GM12878 (cell line): ENCODE data around the gene CYP4V2. TPM values are rescaled to one million over a fixed set of nuclear protein-coding genes. Genes with fewer than 3 reads are reported as not detected.

Experiments used
- ATAC-seq: fragments of 200-7000 bp; cut with Tn5 transposase; 3 replicates; pipeline ENCODE4 v1.9.1; 2020; ENCODE audit warnings: mild to moderate bottlenecking, moderate library complexity
- BruUV-seq: library from RNA; stranded (reverse); fragments of 400-500 nt; replicated peaks from 2 replicates; lab custom pipeline; 2021; lab: Mats Ljungman, UMichigan
- CTCF ChIA-PET: fragments of 300-600 bp; sonication (Branson Sonifier 250); formaldehyde crosslinking; extraction: SDS; loops from one replicate; lab custom pipeline; 2021; ENCODE audit warnings: inconsistent platforms; lab: Yijun Ruan, JAX
- POLR2A ChIA-PET: fragments of 350-600 bp; formaldehyde crosslinking; extraction: SDS; loops from one replicate; lab custom pipeline; 2021; ENCODE audit warnings: inconsistent platforms; lab: Charles Lee
- RAD21 ChIA-PET: fragments of 300-600 bp; sonication (Branson Sonifier 250); formaldehyde crosslinking; loops from one replicate; lab custom pipeline; 2023; ENCODE audit warnings: antibody characterized with exemption; ENCODE audit not compliant: unreplicated experiment; lab: Charles Lee
- SMC1A ChIA-PET: fragments of 300-600 bp; sonication (Branson Sonifier 250); formaldehyde crosslinking; loops from one replicate; lab custom pipeline; 2023; ENCODE audit not compliant: unreplicated experiment, uncharacterized antibody; lab: Charles Lee
- DNase-seq: peaks from one replicate; pipeline ENCODE4 v3.0.0-alpha.2; 2011; ENCODE audit warnings: low read depth, low spot score
- FAIRE-seq: peaks from 3 replicates; lab custom pipeline; 2011; peaks lifted over from hg19 to GRCh38; lab: Jason Lieb, UNC
- H2AFZ ChIP-seq: 2 replicates; pipeline ENCODE4 v1.6.0; 2011; ENCODE audit warnings: low read depth, low read length, control low read depth; ENCODE audit not compliant: control insufficient read depth
- H3K27ac ChIP-seq: 2 replicates; pipeline ENCODE4 v1.5.1; 2011; ENCODE audit warnings: control low read depth; ENCODE audit not compliant: control insufficient read depth, insufficient read depth
- H3K27me3 ChIP-seq, 2 experiments: replicated peaks in 1 of 2; 2 replicates each; pipeline versions ENCODE4 v1.6.0 to v1.6.1; 2011; ENCODE audit warnings: low read length in 1 of 2; ENCODE audit not compliant: control insufficient read depth in 2 of 2, insufficient read depth in 2 of 2
- H3K36me3 ChIP-seq, 2 experiments: 2 replicates each; pipeline ENCODE4 v1.5.1; 2011; ENCODE audit warnings: low read length in 1 of 2; ENCODE audit not compliant: control insufficient read depth in 2 of 2, insufficient read depth in 2 of 2
- H3K4me1 ChIP-seq: 2 replicates; pipeline ENCODE4 v1.6.1; 2011; ENCODE audit warnings: mild to moderate bottlenecking, low read length, moderate library complexity, mixed read lengths; ENCODE audit not compliant: control insufficient read depth, insufficient read depth
- H3K4me2 ChIP-seq: 2 replicates; pipeline ENCODE4 v1.6.0; 2011; ENCODE audit warnings: control low read depth; ENCODE audit not compliant: control insufficient read depth, insufficient read depth
- H3K4me3 ChIP-seq: fragments of 200-600 bp; sonication (generic); 2 replicates; pipeline ENCODE4 v1.5.1; 2016
- H3K79me2 ChIP-seq: 2 replicates; pipeline ENCODE4 v1.6.0; 2011; ENCODE audit warnings: low read length; ENCODE audit not compliant: control insufficient read depth, insufficient read depth
- H3K9ac ChIP-seq: 2 replicates; pipeline ENCODE4 v1.8.0; 2011; ENCODE audit warnings: low read length, control low read depth, mixed read lengths; ENCODE audit not compliant: control insufficient read depth, insufficient read depth
- H3K9me3 ChIP-seq: replicated peaks from 3 replicates; pipeline ENCODE4 v1.5.1; 2011; ENCODE audit warnings: mild to moderate bottlenecking, low read length; ENCODE audit not compliant: control insufficient read depth, insufficient read depth
- H4K20me1 ChIP-seq: 2 replicates; pipeline ENCODE4 v1.6.0; 2011; ENCODE audit not compliant: control insufficient read depth, insufficient read depth
- CEBPZ ChIP-seq: fragments of 150-350 bp; IDR thresholded peaks from 2 replicates; pipeline ENCODE4 v1.6.1; 2016; ENCODE audit warnings: low read depth, low read length
- CREM ChIP-seq: IDR thresholded peaks from 2 replicates; pipeline ENCODE4 v1.6.1; 2014; ENCODE audit warnings: antibody characterized with exemption, low read depth
- E2F8 ChIP-seq: fragments of 450-650 bp; IDR thresholded peaks from 2 replicates; pipeline ENCODE4 v1.6.1; 2018; ENCODE audit warnings: mild to moderate bottlenecking, low read depth, moderate library complexity; ENCODE audit not compliant: partially characterized antibody
- ESRRA ChIP-seq: IDR thresholded peaks from 2 replicates; pipeline ENCODE4 v1.6.1; 2012; ENCODE audit warnings: mild to moderate bottlenecking, low read length, improper control_type of control experiment
- GATAD2B ChIP-seq: fragments of 450-650 bp; conservative IDR thresholded peaks from 2 replicates; pipeline ENCODE4 v1.6.1; 2017; ENCODE audit warnings: low read depth, mild to moderate bottlenecking, moderate library complexity
- KDM1A ChIP-seq: fragments of 200-600 bp; sonication (generic); IDR thresholded peaks from 2 replicates; pipeline ENCODE4 v1.6.1; 2016; ENCODE audit warnings: borderline replicate concordance
- NFIC ChIP-seq: IDR thresholded peaks from 2 replicates; pipeline ENCODE4 v1.6.1; 2012; ENCODE audit warnings: low read depth, mild to moderate bottlenecking, inconsistent platforms, low read length, moderate library complexity
- NFYB ChIP-seq: IDR thresholded peaks from 2 replicates; pipeline ENCODE4 v1.6.1; 2011; ENCODE audit warnings: low read depth, mild to moderate bottlenecking, low read length, improper control_type of control experiment, moderate library complexity; ENCODE audit not compliant: insufficient read depth
- NKRF ChIP-seq: fragments of 450-650 bp; conservative IDR thresholded peaks from 2 replicates; pipeline ENCODE4 v1.6.1; 2017; ENCODE audit warnings: mild to moderate bottlenecking, moderate library complexity
- NR2C1 ChIP-seq: fragments of 450-650 bp; IDR thresholded peaks from 2 replicates; pipeline ENCODE4 v1.6.1; 2017; ENCODE audit warnings: antibody characterized with exemption, mild to moderate bottlenecking, moderate library complexity
- POLR2AphosphoS2 ChIP-seq: IDR thresholded peaks from 2 replicates; pipeline ENCODE4 v1.6.1; 2011; ENCODE audit warnings: low read depth, mild to moderate bottlenecking, low read length, improper control_type of control experiment, moderate library complexity
- RCOR1 ChIP-seq: conservative IDR thresholded peaks from 2 replicates; pipeline ENCODE4 v1.6.1; 2012; ENCODE audit warnings: low read depth, low read length, improper control_type of control experiment
- SMARCA5 ChIP-seq: fragments of 450-650 bp; IDR thresholded peaks from 2 replicates; pipeline ENCODE4 v1.6.1; 2017; ENCODE audit warnings: mild to moderate bottlenecking
- TCF12 ChIP-seq: IDR thresholded peaks from 2 replicates; pipeline ENCODE4 v1.6.1; 2011; ENCODE audit warnings: low read depth, mild to moderate bottlenecking, low read length
- WRNIP1 ChIP-seq: IDR thresholded peaks from 2 replicates; pipeline ENCODE4 v1.6.1; 2011; ENCODE audit warnings: low read depth, low read length, improper control_type of control experiment, borderline replicate concordance
- ZNF207 ChIP-seq: fragments of 450-650 bp; IDR thresholded peaks from 2 replicates; pipeline ENCODE4 v1.6.1; 2014; ENCODE audit warnings: antibody characterized with exemption, mild to moderate bottlenecking, borderline replicate concordance
- WGBS: methylation state at CpG from one replicate; pipeline ENCODE4 v1.1.6; 2016; ENCODE audit warnings: low lambda C conversion rate; ENCODE audit not compliant: insufficient replicate concordance, insufficient coverage; ENCODE audit errors: missing lambda C conversion rate; 5-methylcytosine and 5-hydroxymethylcytosine counted together
- in situ Hi-C: fragments of 300-500 bp; cut with MboI; formaldehyde crosslinking; loops from 9 replicates; pipeline ENCODE4 v1.14.3; 2018; ENCODE audit warnings: mixed read lengths
- intact Hi-C: fragments of 100-400 bp; cut with micrococcal nuclease; formaldehyde crosslinking; loops from one replicate; pipeline ENCODE4 v1.14.2; 2022; ENCODE audit not compliant: unreplicated experiment
- polyA plus RNA-seq, 11 experiments: library from polyadenylated mRNA; depleted of rRNA in 4 of 11; unstranded in 6 of 11; stranded (reverse) in 5 of 11; fragments of >200 nt; fragmentation: Nextera tagmentation in 4 of 11; fragmentation: Illumina TruSeq in 1 of 11; extraction: Ambion mirVana in 4 of 11; extraction: Trizol in 1 of 11; gene quantifications; 1 replicate in 1 of 11; 2 replicates in 10 of 11; pipeline versions ENCODE4 v1.2.1 to v1.2.3, GENCODE V29; 2011 to 2016; ENCODE audit warnings: inconsistent platforms in 2 of 11, missing spikeins in 2 of 11, low read depth in 1 of 11
- total RNA-seq, 4 experiments: library from RNA; depleted of rRNA in 3 of 4; stranded (reverse); fragments of >200 nt in 3 of 4; fragmentation: Illumina TruSeq in 1 of 4; extraction: Trizol in 1 of 4; gene quantifications; 2 replicates each; pipeline versions ENCODE4 v1.2.1 to v1.2.3, GENCODE V29; 2013 to 2021

CYP4V2 gene
- total and polyA plus RNA-seq, 10 of the 15 experiments (the other 5 are each of a cell fraction or from before 2014, with no cell fraction given) = 1.2 to 8.2 (median 6.8) TPM

GRCh38 chr4:186240452-186240847 is 49.1 kb downstream of the CYP4V2 start:
- no peaks in the 10 kb centered on the region for H3K79me2 ChIP-seq
- H3K27me3 ChIP-seq = no peaks in the 10 kb centered on the region
- intact Hi-C loops = no loop called here
- ATAC-seq (no peak), DNase-seq (no peak), FAIRE-seq (no peak)
- no peak overlapping the region for H2AFZ ChIP-seq
- ChIA-PET POLR2A (no interaction called here), CTCF (no interaction called here), SMC1A (no interaction called here), RAD21 (no interaction called here)
- 48% methylated on average over 7 of the region's 7 CpGs for WGBS
- no peak overlapping the region for H3K4me2 ChIP-seq
- H3K27ac ChIP-seq = no peak overlapping the region
- H3K4me1 ChIP-seq = no peaks in the 10 kb centered on the region
- no peaks in the 10 kb centered on the region for H4K20me1 ChIP-seq
- H3K9ac ChIP-seq = no peak overlapping the region
- no TSS peak for BruUV-seq
- in situ Hi-C loops = no loop called here
- H3K9me3 ChIP-seq = no peaks in the 10 kb centered on the region
- no peak for TF ChIP-seq CEBPZ
- TF ChIP-seq ZNF207 = no peak
- TF ChIP-seq ESRRA = no peak
- no peak for TF ChIP-seq SMARCA5
- no peak for TF ChIP-seq RCOR1
- TF ChIP-seq NKRF = no peak
- no peak for TF ChIP-seq NFIC
- TF ChIP-seq CREM = no peak
- TF ChIP-seq NFYB = no peak
- no peak for TF ChIP-seq WRNIP1
- no peak for TF ChIP-seq E2F8
- TF ChIP-seq POLR2AphosphoS2 = no peak
- TF ChIP-seq TCF12 = no peak
- no peak for TF ChIP-seq GATAD2B
- no peak for TF ChIP-seq NR2C1
- no peak for TF ChIP-seq KDM1A
- no peak overlapping the region for H3K4me3 ChIP-seq
- H3K36me3 ChIP-seq = no peaks in the 10 kb centered on the region
